HL-60/S4 (cell line): ENCODE measurements around the gene TRIM64.
"Not testable (repeated sequence)": the region's sequence is repeated elsewhere in the genome, so short reads cannot be mapped to it uniquely, and the experiment has no call there.

Experiments
- in situ Hi-C: fragments of 300-500 bp; cut with MboI; formaldehyde crosslinking; loops from 2 replicates; pipeline ENCODE4 v1.14.3; 2022; ENCODE audit warnings: low sequenced_read_pairs

Gene TRIM64, protein sequence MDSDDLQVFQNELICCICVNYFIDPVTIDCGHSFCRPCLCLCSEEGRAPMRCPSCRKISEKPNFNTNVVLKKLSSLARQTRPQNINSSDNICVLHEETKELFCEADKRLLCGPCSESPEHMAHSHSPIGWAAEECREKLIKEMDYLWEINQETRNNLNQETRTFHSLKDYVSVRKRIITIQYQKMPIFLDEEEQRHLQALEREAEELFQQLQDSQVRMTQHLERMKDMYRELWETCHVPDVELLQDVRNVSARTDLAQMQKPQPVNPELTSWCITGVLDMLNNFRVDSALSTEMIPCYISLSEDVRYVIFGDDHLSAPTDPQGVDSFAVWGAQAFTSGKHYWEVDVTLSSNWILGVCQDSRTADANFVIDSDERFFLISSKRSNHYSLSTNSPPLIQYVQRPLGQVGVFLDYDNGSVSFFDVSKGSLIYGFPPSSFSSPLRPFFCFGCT

GRCh38 chr11:89965737-89966136, at the start of gene TRIM64:
TRIM64 (plus strand) TSS chr11:89966037; CDS start chr11:89968504, 2,467 bp downstream.
- in situ Hi-C loops: not testable (repeated sequence)

GRCh38 chr11:89922195-89922660, 43.6 kb upstream of the TRIM64 start, which contains the start of gene TRIM49D1:
TRIM49D1 (minus strand) TSS chr11:89922245; CDS start chr11:89917710, 4,535 bp downstream.
- in situ Hi-C loops: no loop called here

DNA sequence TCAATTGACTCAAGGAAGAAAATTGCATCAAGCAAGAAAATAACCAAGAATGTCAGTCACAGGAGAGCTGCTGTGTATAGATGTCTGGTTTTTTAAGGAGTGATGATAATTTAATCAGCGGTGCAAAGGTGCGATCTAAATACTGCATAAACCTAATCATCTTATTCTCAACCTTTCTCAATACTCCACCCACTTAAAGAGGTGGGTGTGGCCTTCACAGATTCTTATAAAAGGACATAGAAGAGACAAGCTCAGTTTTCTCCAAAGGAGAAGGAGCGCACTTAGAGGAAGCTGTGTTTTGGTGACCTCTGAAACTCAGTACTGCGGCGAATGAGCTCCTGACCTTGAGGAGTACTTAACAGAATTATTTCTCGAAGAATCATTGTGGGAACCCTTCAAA, 42.1 kb upstream of the TRIM64 start, which contains the start of gene TRIM49D2:
Gene TRIM49D2 (plus strand): TSS at position 301 of the 400 bp plus-strand sequence. CDS start 2,698 bp downstream, outside the sequence.
- in situ Hi-C loops: not testable (repeated sequence)

- in situ Hi-C loops: not testable (repeated sequence)
Measured at GRCh38 chr11:89960833-89961232, 5.0 kb upstream of the TRIM64 start.
